ENCODE measurements around the gene LSM12. TPM values are rescaled to one million over a fixed set of nuclear protein-coding genes. Genes with fewer than 3 reads are reported as not detected.

LSM12 gene
- total and polyA plus RNA-seq, 7 donors: 39.6 to 65.9 (median 47.9) TPM

GRCh38 chr17:44110011-44110686, 43.7 kb upstream of the LSM12 start:
- Histone ChIP-seq H3K4me1 (peaks cover 98% of the 10 kb centered on the region), H3K4me3 (peak overlapping the region; percentile 72), H3K36me3 (ENCODE audit: insufficient read depth in 1 of 2, low read depth in 1 of 2) (peaks cover 0 to 12% of the 10 kb centered on the region in 2 donors), H3K27ac (peak overlapping the region; percentile 96), H3K9me3 (no peaks in the 10 kb centered on the region), H3K27me3 (ENCODE audit: insufficient read depth in 3 of 3, low read length in 2 of 3) (no peaks in the 10 kb centered on the region)
- WGBS, 3 donors: 25 to 40% (median 25%) methylated on average over 10 of the region's 10 CpGs
- no peak for TF ChIP-seq CTCF (IDR thresholded peaks at IDR 0.05)
- intact Hi-C loops (cut with DNase I): loop anchor here (5.0 to 10.0 kb wide), 3 partner anchors 38 to 1728 kb away; partner anchors contain the start of genes G6PC3 (in 1 of the 2) and TMEM101 (in 1 of the 2)
- ATAC-seq: no peak
- DNase-seq: no peak

DNA sequence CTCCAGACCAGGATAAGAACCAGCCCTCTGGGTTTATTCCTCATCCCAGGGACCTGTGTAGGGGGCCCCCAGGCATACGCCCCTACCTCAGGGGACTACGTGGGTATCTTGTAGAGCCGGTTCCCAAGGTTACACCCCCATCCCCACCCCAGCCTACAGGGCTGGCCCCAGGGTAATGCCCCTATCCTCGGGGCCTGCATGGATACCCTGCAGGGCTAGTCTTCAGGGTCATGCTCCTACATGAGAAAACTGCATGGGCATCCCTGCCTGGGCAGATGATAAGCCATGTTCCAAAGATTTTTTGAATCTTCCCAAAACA, 42.8 kb upstream of the LSM12 start:
- peaks cover 0 to 9% of the 10 kb centered on the region in 2 donors for H3K36me3 ChIP-seq (ENCODE audit: insufficient read depth in 1 of 2, low read depth in 1 of 2)
- no peak for ATAC-seq
- no peak for DNase-seq
- 23 to 36% (median 25%) methylated on average over 4 of the region's 4 CpGs for WGBS, 3 donors
- H3K27me3 ChIP-seq (ENCODE audit: insufficient read depth in 3 of 3, low read length in 2 of 3): no peaks in the 10 kb centered on the region
- H3K9me3 ChIP-seq: no peaks in the 10 kb centered on the region
- H3K4me1 ChIP-seq: peaks cover 98% of the 10 kb centered on the region
- intact Hi-C loops (cut with DNase I): loop anchor here in 1 of 2 donors (5.0 kb wide), 1 partner anchor 37 kb away; the partner anchor contains the start of gene G6PC3
- peak overlapping the region; percentile 96 for H3K27ac ChIP-seq
- TF ChIP-seq CTCF (IDR thresholded peaks at IDR 0.05): no peak
- H3K4me3 ChIP-seq: peak overlapping the region; percentile 72

- Histone ChIP-seq H3K27ac (peak overlapping the region; percentile 96), H3K4me1 (peaks cover 98% of the 10 kb centered on the region), H3K36me3 (ENCODE audit: insufficient read depth in 1 of 2, low read depth in 1 of 2) (peaks cover 0 to 6% of the 10 kb centered on the region in 2 donors), H3K9me3 (no peaks in the 10 kb centered on the region), H3K27me3 (ENCODE audit: insufficient read depth in 3 of 3, low read length in 2 of 3) (no peaks in the 10 kb centered on the region), H3K4me3 (peak overlapping the region; percentile 72)
- intact Hi-C loops (cut with DNase I): loop anchor here in 1 of 2 donors (5.0 kb wide), 1 partner anchor 36 kb away; the partner anchor contains the start of gene G6PC3
- TF ChIP-seq CTCF (IDR thresholded peaks at IDR 0.05): no peak
- 7 to 24% (median 15%) methylated on average over 16 of the region's 16 CpGs for WGBS, 3 donors
- DNase-seq (peak; percentile 93 to 96), ATAC-seq (peak; percentile 75 to 81 (median 78))
These were observed 42.2 kb upstream of the LSM12 start for GRCh38 chr17:44108440-44109311.

DNA sequence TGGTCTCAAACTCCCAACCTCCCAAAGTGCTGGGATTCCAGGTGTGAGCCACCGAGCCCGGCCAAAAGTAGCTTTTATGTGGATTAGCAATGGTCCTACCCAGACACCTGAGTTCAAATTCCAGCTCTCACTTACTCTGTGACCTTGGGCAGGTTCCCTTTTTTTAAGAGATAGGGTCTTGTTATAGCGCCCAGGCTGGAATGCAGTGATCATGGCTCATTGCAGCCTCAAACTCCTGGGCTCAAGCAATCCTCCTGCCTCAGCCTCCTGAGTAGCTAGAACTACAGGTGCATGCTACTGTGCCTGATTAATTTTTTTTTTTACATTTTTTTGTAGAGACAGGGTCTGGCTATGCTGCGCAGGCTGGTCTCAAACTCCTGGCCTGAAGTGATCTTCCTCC, 40.3 kb upstream of the LSM12 start:
- Histone ChIP-seq H3K9me3 (no peaks in the 10 kb centered on the region), H3K27me3 (ENCODE audit: insufficient read depth in 3 of 3, low read length in 2 of 3) (no peaks in the 10 kb centered on the region), H3K36me3 (ENCODE audit: insufficient read depth in 1 of 2, low read depth in 1 of 2) (peaks cover 0 to 6% of the 10 kb centered on the region in 2 donors), H3K27ac (peak overlapping the region; percentile 96), H3K4me1 (peaks cover 99% of the 10 kb centered on the region), H3K4me3 (no peak overlapping the region)
- DNase-seq: no peak
- ATAC-seq: no peak
- no peak for TF ChIP-seq CTCF (IDR thresholded peaks at IDR 0.05)
- WGBS, 3 donors: 66 to 78% (median 75%) methylated on average over 4 of the region's 4 CpGs
- intact Hi-C loops (cut with DNase I): loop anchor here in 1 of 2 donors (5.0 kb wide), 1 partner anchor 34 kb away; the partner anchor contains the start of gene G6PC3

Measured in psoas muscle (tissue), 8 donors.